ENCODE data around the gene KDELR3.

DNA sequence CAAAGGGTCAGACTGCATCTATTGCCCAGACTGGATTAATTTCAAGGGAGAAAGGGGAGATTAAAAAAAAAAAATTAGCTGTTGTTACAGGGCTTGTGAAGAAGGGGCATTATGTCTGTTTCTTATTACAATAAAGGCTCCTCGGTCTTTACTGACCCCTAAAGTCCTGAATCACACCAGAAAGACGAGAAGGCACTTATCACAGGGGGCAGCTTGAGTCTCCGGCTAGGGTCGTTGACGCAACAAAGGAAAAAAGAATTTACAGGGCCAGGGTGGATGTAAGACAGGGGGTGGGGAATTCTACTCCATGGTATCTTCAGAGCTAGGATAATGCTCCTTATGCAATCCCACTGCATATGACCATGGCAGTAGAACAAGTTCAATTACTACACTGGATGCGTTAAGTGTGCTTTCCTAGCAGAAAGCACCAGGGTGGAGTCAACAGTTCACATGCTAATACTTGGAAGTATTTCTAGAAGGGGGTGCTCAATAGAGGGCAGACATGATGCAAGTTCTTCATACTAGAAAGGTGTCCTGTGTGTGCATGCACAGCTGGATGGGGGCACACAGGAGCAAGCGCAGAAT lies 21.8 kb downstream of the KDELR3 start:
- TF ChIP-seq POLR2A (IDR thresholded peaks at IDR 0.05; ENCODE audit: low read depth, low read length) (peak; percentile 58; the same call in 1 of the 2 replicates), POLR2AphosphoS5 (IDR thresholded peaks at IDR 0.05; ENCODE audit: low read depth, low read length) (peak; percentile 30; the same call in 1 of the 2 replicates), TAF1 (IDR thresholded peaks at IDR 0.05; ENCODE audit: borderline replicate concordance, low read depth, low read length) (no peak)

Measured in GM12892 (cell line).